GM12872 (cell line): ENCODE results near the gene DGKG.

Source experiments
- TF ChIP-seq, protein P1 (sequence below): IDR thresholded peaks from 3 replicates; pipeline ENCODE4 v1.5.1; 2011; ENCODE audit warnings: low read depth, mild to moderate bottlenecking, low read length, moderate library complexity; ENCODE audit not compliant: insufficient read depth

Gene DGKG

DNA sequence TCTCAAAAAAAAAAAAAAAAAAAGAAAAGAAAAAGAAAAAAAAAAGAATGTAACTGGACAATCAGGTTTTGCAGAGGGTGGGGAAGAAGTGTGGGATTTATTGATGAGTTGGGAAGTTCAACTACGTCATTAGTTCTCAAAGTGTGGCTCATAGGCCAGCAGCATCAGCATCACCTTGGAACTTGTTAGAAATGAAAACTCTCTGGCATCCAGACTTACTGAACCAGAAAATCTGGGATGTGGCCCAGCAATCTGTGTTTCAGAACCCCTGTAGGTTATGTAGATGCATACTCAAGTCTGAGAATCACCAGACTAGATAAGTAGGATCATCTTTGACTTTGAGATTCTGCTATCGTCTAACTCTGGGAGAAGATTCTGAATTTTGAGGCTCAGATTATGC lies 207.4 kb downstream of the DGKG start:
- TF ChIP-seq, protein P1, sequence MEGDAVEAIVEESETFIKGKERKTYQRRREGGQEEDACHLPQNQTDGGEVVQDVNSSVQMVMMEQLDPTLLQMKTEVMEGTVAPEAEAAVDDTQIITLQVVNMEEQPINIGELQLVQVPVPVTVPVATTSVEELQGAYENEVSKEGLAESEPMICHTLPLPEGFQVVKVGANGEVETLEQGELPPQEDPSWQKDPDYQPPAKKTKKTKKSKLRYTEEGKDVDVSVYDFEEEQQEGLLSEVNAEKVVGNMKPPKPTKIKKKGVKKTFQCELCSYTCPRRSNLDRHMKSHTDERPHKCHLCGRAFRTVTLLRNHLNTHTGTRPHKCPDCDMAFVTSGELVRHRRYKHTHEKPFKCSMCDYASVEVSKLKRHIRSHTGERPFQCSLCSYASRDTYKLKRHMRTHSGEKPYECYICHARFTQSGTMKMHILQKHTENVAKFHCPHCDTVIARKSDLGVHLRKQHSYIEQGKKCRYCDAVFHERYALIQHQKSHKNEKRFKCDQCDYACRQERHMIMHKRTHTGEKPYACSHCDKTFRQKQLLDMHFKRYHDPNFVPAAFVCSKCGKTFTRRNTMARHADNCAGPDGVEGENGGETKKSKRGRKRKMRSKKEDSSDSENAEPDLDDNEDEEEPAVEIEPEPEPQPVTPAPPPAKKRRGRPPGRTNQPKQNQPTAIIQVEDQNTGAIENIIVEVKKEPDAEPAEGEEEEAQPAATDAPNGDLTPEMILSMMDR = no peak

DNA sequence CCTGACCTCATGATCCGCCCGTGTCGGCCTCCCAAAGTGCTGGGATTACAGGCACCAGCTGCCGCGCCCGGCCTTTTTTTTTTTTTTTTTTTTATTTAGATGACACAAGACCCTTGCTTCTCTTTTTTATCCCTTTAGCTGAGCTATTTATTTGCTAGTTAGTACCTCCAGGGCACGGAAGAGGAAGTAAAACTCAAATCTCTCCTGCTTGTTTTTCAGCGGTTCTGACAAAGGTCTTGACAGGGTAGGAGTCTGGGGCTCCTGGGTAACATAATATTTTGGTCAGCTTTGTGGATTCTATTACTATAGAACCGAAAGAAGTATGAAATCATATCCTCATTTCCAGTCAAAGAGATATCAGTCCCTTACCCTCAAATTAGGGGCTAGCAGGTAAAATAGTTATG lies 209.1 kb downstream of the DGKG start:
- TF ChIP-seq, protein P1 = no peak

DNA sequence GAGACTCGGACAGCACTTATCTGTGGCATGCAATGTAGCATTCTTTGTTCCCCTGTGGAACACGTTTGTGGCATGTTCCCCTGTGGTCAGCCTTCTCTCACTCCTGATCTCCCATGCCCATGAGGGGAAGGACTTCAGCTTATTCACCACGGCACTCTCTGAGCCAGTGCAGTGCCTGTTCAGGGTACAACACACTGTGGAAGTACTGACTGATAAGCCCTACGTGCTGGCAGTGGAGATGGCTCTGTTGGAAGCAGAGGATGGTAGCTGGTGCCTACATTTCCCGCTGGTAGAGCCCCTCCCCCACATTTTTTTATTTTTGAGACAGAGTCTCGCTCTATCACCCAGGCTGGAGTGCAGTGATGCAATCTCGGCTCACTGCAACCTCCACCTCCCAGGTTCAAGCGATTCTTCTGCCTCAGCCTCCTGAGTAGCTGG lies 209.7 kb downstream of the DGKG start:
- TF ChIP-seq, protein P1 = no peak

DNA sequence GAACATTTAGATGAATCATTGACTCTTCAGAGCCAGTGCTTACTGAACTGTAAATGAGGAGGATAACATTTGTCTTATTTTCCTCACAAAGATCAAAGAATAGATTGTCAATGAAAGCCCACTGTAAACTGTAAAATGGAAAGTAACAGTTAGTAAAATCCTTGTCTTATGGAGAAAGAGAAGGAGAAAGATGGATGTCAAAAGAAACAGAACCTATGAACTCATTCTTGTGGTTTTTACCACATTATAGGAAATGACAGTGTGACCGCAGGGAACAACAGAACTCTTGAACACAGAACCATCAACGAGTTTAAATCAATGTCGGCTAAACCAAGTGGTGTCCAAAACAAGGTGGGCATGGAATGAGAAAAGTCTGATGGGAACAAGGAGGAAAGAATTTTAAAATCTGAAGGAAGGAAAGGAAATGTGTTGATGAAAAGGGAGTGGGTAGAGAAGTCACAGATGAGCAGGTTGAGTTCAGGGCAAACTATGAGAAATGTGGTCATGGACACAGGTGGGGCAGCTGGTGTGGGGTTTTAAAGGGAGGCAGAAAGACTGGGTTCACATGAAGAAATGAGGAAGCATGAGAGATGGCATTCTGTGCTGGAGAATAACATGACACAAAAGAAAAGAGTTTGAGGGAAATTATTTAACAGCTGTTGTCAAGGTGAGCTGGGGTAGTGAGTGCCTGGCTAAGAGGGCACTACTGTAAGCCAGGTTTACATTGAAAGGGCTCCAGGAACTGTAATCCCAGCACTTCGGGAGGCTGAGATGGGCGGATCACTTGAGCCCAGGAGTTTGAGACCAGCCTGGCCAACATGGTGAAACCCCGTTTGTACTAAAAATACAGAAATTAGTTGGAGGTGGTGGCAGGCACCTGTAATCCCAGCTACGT lies 210.7 kb downstream of the DGKG start:
- TF ChIP-seq, protein P1 = no peak

DNA sequence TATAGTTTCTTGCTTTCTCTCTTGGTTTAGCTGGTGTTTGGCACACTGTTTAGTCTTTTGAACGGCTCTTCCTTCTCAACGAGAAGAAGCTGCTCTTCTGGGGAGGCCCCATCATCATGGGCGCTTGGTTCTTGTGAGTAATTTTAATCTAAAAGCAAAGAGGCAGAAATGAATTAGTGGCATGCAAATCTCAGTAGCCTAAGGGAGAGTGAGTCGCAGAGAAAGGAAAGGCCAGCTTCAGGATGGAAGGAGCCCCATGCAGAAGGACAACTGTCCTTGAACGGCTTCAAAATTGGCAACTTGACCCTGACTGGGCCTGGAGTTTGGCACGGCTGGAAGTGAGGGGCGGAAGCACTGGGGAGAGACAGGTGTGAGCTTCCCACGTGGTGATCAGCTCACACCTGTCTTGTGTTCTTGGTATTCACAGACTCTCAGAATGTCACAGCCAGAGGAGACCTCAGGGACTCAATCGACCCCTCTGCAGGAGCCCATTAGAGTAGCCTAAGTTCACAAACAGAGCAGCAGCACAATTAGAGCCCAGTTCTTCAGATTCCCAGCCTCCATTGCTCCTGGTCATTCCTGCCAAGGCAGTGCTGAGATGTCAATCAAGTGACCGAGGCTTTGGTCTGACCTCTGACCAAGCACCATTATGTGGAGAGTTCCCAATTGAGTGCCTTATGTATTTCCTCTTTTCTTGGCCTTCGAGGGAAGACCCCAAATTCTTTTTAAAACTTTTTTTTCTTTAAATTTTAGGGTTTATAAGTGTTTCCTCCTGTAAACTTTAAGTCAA lies 211.8 kb downstream of the DGKG start:
- TF ChIP-seq, protein P1 = no peak

DNA sequence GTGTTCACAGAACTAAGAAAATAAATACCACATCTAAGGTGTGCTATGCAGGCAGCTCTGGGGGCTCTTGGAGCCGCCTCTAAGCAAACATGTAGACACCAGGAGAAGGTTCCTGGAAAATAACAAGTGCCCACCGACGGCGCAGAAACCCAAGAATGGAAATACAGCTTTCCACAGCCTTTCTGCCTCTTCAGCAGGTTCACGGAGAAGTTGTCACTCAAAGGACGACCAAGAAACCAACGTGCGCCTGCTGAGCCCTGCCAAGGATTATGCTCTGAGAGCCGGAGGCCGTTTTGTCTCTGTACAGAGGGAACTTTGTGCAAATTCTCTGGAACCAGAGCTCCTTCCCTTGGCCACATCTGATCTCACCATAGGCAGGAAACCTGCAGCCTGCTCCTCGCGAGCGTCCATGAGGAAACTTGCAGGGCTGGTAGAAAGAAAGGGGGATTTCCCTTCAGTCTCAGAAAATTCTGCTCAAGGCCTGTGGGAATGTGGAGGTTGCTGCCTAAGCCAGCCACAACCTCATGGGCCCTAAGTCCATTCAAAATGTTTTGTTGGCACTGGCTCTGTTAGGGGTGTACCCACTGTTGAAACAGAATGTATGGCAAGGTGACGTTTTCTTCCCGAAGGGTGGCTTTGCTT lies 212.6 kb downstream of the DGKG start:
- TF ChIP-seq, protein P1 = no peak

DNA sequence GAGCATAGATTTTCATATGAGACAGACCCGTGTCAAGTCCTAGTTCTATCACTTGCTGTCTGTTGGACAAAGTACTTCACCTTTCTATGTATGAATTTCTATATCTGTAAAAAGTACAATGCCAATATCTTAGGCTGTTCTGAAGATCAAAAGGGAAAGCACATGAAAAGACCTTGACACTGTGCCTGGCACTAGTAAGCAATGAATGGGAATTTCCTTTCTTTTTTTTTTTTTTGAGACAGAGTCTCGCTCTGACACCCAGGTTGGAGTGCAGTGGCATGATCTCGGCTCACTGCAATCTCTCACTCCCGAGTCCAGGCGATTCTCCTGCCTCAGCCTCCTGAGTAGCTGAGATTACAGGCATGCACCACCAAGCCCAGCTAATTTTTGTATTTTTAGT lies 217.8 kb downstream of the DGKG start:
- TF ChIP-seq, protein P1 = no peak
